GM23338 (cell line): ENCODE data around the gene MACROD1. TPM values are rescaled to one million over a fixed set of nuclear protein-coding genes. Genes with fewer than 3 reads are reported as not detected.

ENCODE experiments used
- ATAC-seq: fragments of 200-7000 bp; cut with Tn5 transposase; 3 replicates; pipeline ENCODE4 v1.9.1; 2020
- DNase-seq: peaks from one replicate; pipeline ENCODE4 v3.0.0-alpha.2; 2015; ENCODE audit warnings: low spot score
- H2AFZ ChIP-seq: fragments of 200-600 bp; sonication (generic); 2 replicates; pipeline ENCODE4 v1.8.0; 2016; ENCODE audit warnings: antibody characterized with exemption, mild to moderate bottlenecking, moderate library complexity
- H3F3A ChIP-seq: fragments of 200-600 bp; sonication (generic); replicated peaks from 2 replicates; pipeline ENCODE4 v1.8.0; 2017; ENCODE audit warnings: antibody characterized with exemption, mixed run types, low read depth
- H3K27ac ChIP-seq: fragments of 200-600 bp; sonication (generic); 2 replicates; pipeline ENCODE4 v1.6.1; 2016; ENCODE audit warnings: low read depth
- H3K27me3 ChIP-seq: fragments of 200-600 bp; sonication (generic); 2 replicates; pipeline ENCODE4 v1.8.0; 2016; ENCODE audit warnings: mild to moderate bottlenecking, mixed run types, moderate library complexity; ENCODE audit not compliant: insufficient read depth
- H3K36me3 ChIP-seq: fragments of 200-600 bp; sonication (generic); 2 replicates; pipeline ENCODE4 v1.8.0; 2016; ENCODE audit warnings: mild to moderate bottlenecking; ENCODE audit not compliant: insufficient read depth
- H3K4me1 ChIP-seq: fragments of 200-600 bp; sonication (generic); 2 replicates; pipeline ENCODE4 v1.8.0; 2016; ENCODE audit warnings: mild to moderate bottlenecking, moderate library complexity; ENCODE audit not compliant: insufficient read depth
- H3K4me2 ChIP-seq: fragments of 200-600 bp; sonication (generic); 2 replicates; pipeline ENCODE4 v1.7.1; 2017; ENCODE audit warnings: mixed run types
- H3K4me3 ChIP-seq: fragments of 200-600 bp; sonication (generic); 2 replicates; pipeline ENCODE4 v1.6.1; 2016; ENCODE audit warnings: mixed run types
- H3K79me2 ChIP-seq: fragments of 200-600 bp; sonication (generic); replicated peaks from 2 replicates; pipeline ENCODE4 v1.8.0; 2017; ENCODE audit warnings: mild to moderate bottlenecking; ENCODE audit not compliant: insufficient read depth
- H3K9me2 ChIP-seq: fragments of 200-600 bp; sonication (generic); 2 replicates; pipeline ENCODE4 v1.8.0; 2017; ENCODE audit not compliant: insufficient read depth
- H4K20me1 ChIP-seq: fragments of 200-600 bp; sonication (generic); replicated peaks from 2 replicates; pipeline ENCODE4 v1.8.0; 2017; ENCODE audit warnings: mild to moderate bottlenecking; ENCODE audit not compliant: insufficient read depth
- H3K27ac Mint-ChIP-seq: 2 replicates; pipeline ENCODE4 v1.8.0; 2020; ENCODE audit warnings: inconsistent platforms, mild to moderate bottlenecking, moderate library complexity, mixed read lengths
- H3K27me3 Mint-ChIP-seq: 3 replicates; pipeline ENCODE4 v1.8.0; 2022; ENCODE audit warnings: low read depth, mild to moderate bottlenecking, moderate library complexity, mixed read lengths, inconsistent platforms; ENCODE audit not compliant: insufficient read depth, poor library complexity
- H3K36me3 Mint-ChIP-seq: 3 replicates; pipeline ENCODE4 v1.8.0; 2021; ENCODE audit warnings: low read depth, mild to moderate bottlenecking, inconsistent platforms, moderate library complexity, mixed read lengths
- H3K4me1 Mint-ChIP-seq: 3 replicates; pipeline ENCODE4 v1.8.0; 2020; ENCODE audit warnings: mild to moderate bottlenecking, inconsistent platforms, mixed read lengths
- H3K4me3 Mint-ChIP-seq: 3 replicates; pipeline ENCODE4 v1.8.0; 2021; ENCODE audit warnings: moderate library complexity, mild to moderate bottlenecking, inconsistent platforms, mixed read lengths
- H3K9me3 Mint-ChIP-seq: 3 replicates; pipeline ENCODE4 v1.8.0; 2020; ENCODE audit warnings: moderate library complexity, mild to moderate bottlenecking, inconsistent platforms, mixed read lengths
- CTCF ChIP-seq, 2 experiments: fragments of 200-600 bp in 1 of 2; sonication (generic) in 1 of 2; conservative IDR thresholded peaks; 2 replicates each; pipeline versions ENCODE4 v1.5.1 to v1.6.1; 2016 to 2017; ENCODE audit warnings: antibody characterized with exemption in 2 of 2, low read depth in 2 of 2, mild to moderate bottlenecking in 2 of 2, moderate library complexity in 1 of 2
- ETS1 ChIP-seq: IDR thresholded peaks from 2 replicates; pipeline ENCODE4 v1.6.1; 2016; ENCODE audit warnings: antibody characterized with exemption
- EZH2phosphoT487 ChIP-seq: fragments of 200-600 bp; sonication (generic); IDR thresholded peaks from one replicate; pipeline ENCODE4 v1.8.1; 2018; ENCODE audit warnings: antibody characterized with exemption; ENCODE audit not compliant: unreplicated experiment
- JUNB ChIP-seq: IDR thresholded peaks from one replicate; pipeline ENCODE4 v1.6.1; 2016; ENCODE audit warnings: antibody characterized with exemption; ENCODE audit not compliant: unreplicated experiment
- NANOG ChIP-seq: IDR thresholded peaks from 2 replicates; pipeline ENCODE4 v1.6.1; 2016; ENCODE audit warnings: antibody characterized with exemption, borderline replicate concordance
- POLR2AphosphoS5 ChIP-seq: IDR thresholded peaks from 2 replicates; pipeline ENCODE4 v1.6.1; 2016; ENCODE audit warnings: antibody characterized with exemption, low read depth
- REST ChIP-seq: IDR thresholded peaks from one replicate; pipeline ENCODE4 v1.6.1; 2018; ENCODE audit warnings: antibody characterized with exemption; ENCODE audit not compliant: unreplicated experiment
- STAT1 ChIP-seq: IDR thresholded peaks from one replicate; pipeline ENCODE4 v1.6.1; 2016; ENCODE audit warnings: antibody characterized with exemption; ENCODE audit not compliant: unreplicated experiment
- ZNF114 ChIP-seq: fragments of 250-450 bp; sonication (Bioruptor Pico); IDR thresholded peaks from 2 replicates; pipeline ENCODE4 v1.5.0; 2020; ENCODE audit warnings: mild to moderate bottlenecking, moderate library complexity
- ZNF331 ChIP-seq: fragments of 250-450 bp; sonication (Bioruptor Pico); IDR thresholded peaks from 2 replicates; pipeline ENCODE4 v1.5.0; 2020; ENCODE audit warnings: low read depth, mild to moderate bottlenecking, moderate library complexity
- polyA plus RNA-seq: library from polyadenylated mRNA; unstranded; fragments of >200 nt; fragmentation: Nextera tagmentation; extraction: Ambion mirVana; gene quantifications from 2 replicates; pipeline ENCODE4 v1.2.1, GENCODE V29; 2016
- total RNA-seq: library from RNA; depleted of rRNA; stranded (reverse); fragments of >200 nt; shearing (Covaris generic); gene quantifications from 2 replicates; pipeline ENCODE4 v1.2.3, GENCODE V29; 2014

MACROD1 gene
- total and polyA plus RNA-seq, 2 experiments from 2014 or later: 33.0 to 51.6 TPM

GRCh38 chr11:64017945-64018224, 148.0 kb downstream of the MACROD1 start:
- H3K4me3 Mint-ChIP-seq: no peak overlapping the region
- H3K36me3 Mint-ChIP-seq: no peaks in the 10 kb centered on the region
- Histone ChIP-seq H3K36me3 (no peaks in the 10 kb centered on the region), H2AFZ (no peak overlapping the region), H3K27ac (no peak overlapping the region), H3K4me1 (peaks cover 23% of the 10 kb centered on the region), H3K4me3 (no peak overlapping the region), H4K20me1 (no peaks in the 10 kb centered on the region), H3K79me2 (no peaks in the 10 kb centered on the region), H3F3A (0 out of 2 replicates have a peak, but pooled peaks cover 3% of the 10 kb centered on the region), H3K27me3 (peaks cover 55% of the 10 kb centered on the region), H3K9me2 (no peaks in the 10 kb centered on the region), H3K4me2 (no peak overlapping the region)
- peaks cover 32% of the 10 kb centered on the region for H3K4me1 Mint-ChIP-seq
- no peak for TF ChIP-seq ETS1
- no peak for TF ChIP-seq REST
- TF ChIP-seq EZH2phosphoT487: no peak
- TF ChIP-seq NANOG: no peak
- peaks cover 42% of the 10 kb centered on the region for H3K27me3 Mint-ChIP-seq
- DNase-seq (no peak), ATAC-seq (no peak)
- H3K9me3 Mint-ChIP-seq: no peaks in the 10 kb centered on the region
- H3K27ac Mint-ChIP-seq: no peak overlapping the region

- Mint-ChIP-seq H3K36me3 (no peaks in the 10 kb centered on the region), H3K27me3 (peaks cover 43% of the 10 kb centered on the region), H3K9me3 (no peaks in the 10 kb centered on the region), H3K27ac (no peak overlapping the region), H3K4me1 (peaks cover 19% of the 10 kb centered on the region), H3K4me3 (no peak overlapping the region)
- no peaks in the 10 kb centered on the region for H3K36me3 ChIP-seq
- no peak overlapping the region for H2AFZ ChIP-seq
- no peaks in the 10 kb centered on the region for H3K79me2 ChIP-seq
- H3K4me2 ChIP-seq: no peak overlapping the region
- no peak overlapping the region for H3K4me3 ChIP-seq
- peaks cover 11% of the 10 kb centered on the region; the same call in 1 of the 2 replicates for H3K4me1 ChIP-seq
- no peaks in the 10 kb centered on the region for H4K20me1 ChIP-seq
- H3F3A ChIP-seq: no peaks in the 10 kb centered on the region
- H3K27me3 ChIP-seq: peaks cover 72% of the 10 kb centered on the region
- no peak overlapping the region for H3K27ac ChIP-seq
- no peak for DNase-seq
- no peaks in the 10 kb centered on the region for H3K9me2 ChIP-seq
- ATAC-seq: no peak
- no peak for TF ChIP-seq EZH2phosphoT487
- TF ChIP-seq POLR2AphosphoS5: no peak
- no peak for TF ChIP-seq REST
- TF ChIP-seq ZNF114: no peak
- no peak for TF ChIP-seq ZNF331
- TF ChIP-seq JUNB: no peak
- no peak for TF ChIP-seq NANOG
- TF ChIP-seq CTCF (conservative IDR thresholded peaks at IDR 0.05; ENCODE audit: low read depth in 2 of 2): no peak
- TF ChIP-seq STAT1: no peak
- TF ChIP-seq ETS1: no peak
These were observed 149.7 kb downstream of the MACROD1 start for GRCh38 chr11:64015935-64016845.
